GM19240 (cell line): ENCODE data around the gene TLE2.
"Not testable (repeated sequence)": the region's sequence is repeated elsewhere in the genome, so short reads cannot be mapped to it uniquely, and the experiment has no call there.

ENCODE experiments used
- DNase-seq: peaks from one replicate; pipeline ENCODE4 v3.0.0; 2011; ENCODE audit warnings: low spot score; ENCODE audit not compliant: insufficient read length

Gene TLE2

GRCh38 chr19:2987797-2988196 lies 41.3 kb downstream of the TLE2 start:
- DNase-seq, result no peak

- no peak for DNase-seq
Measured at GRCh38 chr19:2986951-2987524, 42.0 kb downstream of the TLE2 start.

- no peak for DNase-seq
Measured at GRCh38 chr19:2984215-2984528, 44.9 kb downstream of the TLE2 start.

GRCh38 chr19:2983351-2984214 lies 45.5 kb downstream of the TLE2 start:
- DNase-seq, result no peak

GRCh38 chr19:2982983-2983350 lies 46.1 kb downstream of the TLE2 start:
- no peak for DNase-seq

GRCh38 chr19:2982561-2982960 lies 46.5 kb downstream of the TLE2 start:
- no peak for DNase-seq

GRCh38 chr19:2981898-2982297 lies 47.2 kb downstream of the TLE2 start:
- no peak for DNase-seq

- no peak for DNase-seq
Measured at GRCh38 chr19:2978772-2979171, 50.3 kb downstream of the TLE2 start.

GRCh38 chr19:2978166-2978767 lies 50.8 kb downstream of the TLE2 start:
- no peak for DNase-seq

- no peak for DNase-seq
Measured at GRCh38 chr19:2977746-2978138, 51.3 kb downstream of the TLE2 start.

GRCh38 chr19:2977001-2977745 lies 51.9 kb downstream of the TLE2 start, which contains the start of gene TLE6:
Gene TLE6, plus strand, starts transcription at chr19:2977564. Its CDS starts 670 bp downstream, at chr19:2978234.
- DNase-seq, result peak; percentile 99

- DNase-seq, result no peak
Measured at GRCh38 chr19:2976609-2977000, 52.5 kb downstream of the TLE2 start.

- DNase-seq, result no peak
Measured at GRCh38 chr19:2974342-2975041, 54.6 kb downstream of the TLE2 start.

GRCh38 chr19:2973229-2973628 lies 55.9 kb downstream of the TLE2 start:
- no peak for DNase-seq

GRCh38 chr19:2970201-2970835 lies 58.8 kb downstream of the TLE2 start:
- DNase-seq, result no peak

- no peak for DNase-seq
Measured at GRCh38 chr19:2969104-2969504, 60.0 kb downstream of the TLE2 start.

GRCh38 chr19:2967972-2968371 lies 61.1 kb downstream of the TLE2 start:
- no peak for DNase-seq

- no peak for DNase-seq
Measured at GRCh38 chr19:2964874-2965273, 64.2 kb downstream of the TLE2 start.

GRCh38 chr19:2963631-2964030 lies 65.4 kb downstream of the TLE2 start:
- DNase-seq, result not testable (repeated sequence)

GRCh38 chr19:2963122-2963521 lies 66.0 kb downstream of the TLE2 start:
- no peak for DNase-seq
